C4-2B (cell line): Measurements from ENCODE around the gene RPLP1.

Experiments
- H3K27ac ChIP-seq: fragments of 450-650 bp; 2 replicates; pipeline ENCODE4 v1.5.1; 2017
- ZFX ChIP-seq: fragments of 450-650 bp; IDR thresholded peaks from 2 replicates; pipeline ENCODE4 v1.6.1; 2017
- TF ChIP-seq, protein P1 (sequence below): fragments of 450-650 bp; conservative IDR thresholded peaks from 2 replicates; pipeline ENCODE4 v1.5.1; 2017; ENCODE audit warnings: mild to moderate bottlenecking

Gene RPLP1

GRCh38 chr15:69452692-69453521, at the start of gene RPLP1:
Gene RPLP1 (plus strand): TSS chr15:69452818. CDS start chr15:69452949, 131 bp downstream.
- peak within 1 kb of the TSS; percentile 95 for H3K27ac ChIP-seq
- peak; percentile 96 for TF ChIP-seq ZFX
- TF ChIP-seq, protein P1, sequence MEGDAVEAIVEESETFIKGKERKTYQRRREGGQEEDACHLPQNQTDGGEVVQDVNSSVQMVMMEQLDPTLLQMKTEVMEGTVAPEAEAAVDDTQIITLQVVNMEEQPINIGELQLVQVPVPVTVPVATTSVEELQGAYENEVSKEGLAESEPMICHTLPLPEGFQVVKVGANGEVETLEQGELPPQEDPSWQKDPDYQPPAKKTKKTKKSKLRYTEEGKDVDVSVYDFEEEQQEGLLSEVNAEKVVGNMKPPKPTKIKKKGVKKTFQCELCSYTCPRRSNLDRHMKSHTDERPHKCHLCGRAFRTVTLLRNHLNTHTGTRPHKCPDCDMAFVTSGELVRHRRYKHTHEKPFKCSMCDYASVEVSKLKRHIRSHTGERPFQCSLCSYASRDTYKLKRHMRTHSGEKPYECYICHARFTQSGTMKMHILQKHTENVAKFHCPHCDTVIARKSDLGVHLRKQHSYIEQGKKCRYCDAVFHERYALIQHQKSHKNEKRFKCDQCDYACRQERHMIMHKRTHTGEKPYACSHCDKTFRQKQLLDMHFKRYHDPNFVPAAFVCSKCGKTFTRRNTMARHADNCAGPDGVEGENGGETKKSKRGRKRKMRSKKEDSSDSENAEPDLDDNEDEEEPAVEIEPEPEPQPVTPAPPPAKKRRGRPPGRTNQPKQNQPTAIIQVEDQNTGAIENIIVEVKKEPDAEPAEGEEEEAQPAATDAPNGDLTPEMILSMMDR, result no peak

DNA sequence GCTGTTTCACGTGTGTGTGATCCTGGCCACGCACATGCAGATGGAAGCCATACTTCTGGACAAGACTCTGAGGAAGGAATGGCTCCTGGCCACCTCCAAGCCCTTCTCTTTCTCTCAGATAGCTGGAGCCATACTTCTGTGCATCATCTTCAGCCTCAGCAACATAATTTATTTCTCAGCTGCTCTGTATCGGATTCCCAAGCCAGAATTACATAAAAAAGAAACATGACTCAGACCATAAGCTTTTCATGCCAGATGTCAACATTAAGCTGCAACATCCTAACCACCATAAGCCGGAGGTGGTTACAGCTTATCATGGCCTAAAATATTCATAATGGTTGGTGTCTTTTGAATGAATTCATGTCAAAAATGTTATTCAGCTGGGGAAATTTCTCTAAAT, 49.0 kb upstream of the RPLP1 start:
- TF ChIP-seq, protein P1, result no peak
- TF ChIP-seq ZFX, result no peak
- H3K27ac ChIP-seq, result no peak overlapping the region

GRCh38 chr15:69405110-69405509, 47.5 kb upstream of the RPLP1 start:
- TF ChIP-seq ZFX, result no peak
- TF ChIP-seq, protein P1, result no peak
- no peak overlapping the region for H3K27ac ChIP-seq

GRCh38 chr15:69407719-69408400, 44.8 kb upstream of the RPLP1 start:
- no peak for TF ChIP-seq ZFX
- TF ChIP-seq, protein P1, result no peak

GRCh38 chr15:69408841-69409240, 43.8 kb upstream of the RPLP1 start:
- no peak for TF ChIP-seq ZFX
- TF ChIP-seq, protein P1, result no peak
- H3K27ac ChIP-seq, result no peak overlapping the region

More at GRCh38 chr15:69407719-69408400, 44.8 kb upstream of the RPLP1 start:
- H3K27ac ChIP-seq, result no peak overlapping the region

DNA sequence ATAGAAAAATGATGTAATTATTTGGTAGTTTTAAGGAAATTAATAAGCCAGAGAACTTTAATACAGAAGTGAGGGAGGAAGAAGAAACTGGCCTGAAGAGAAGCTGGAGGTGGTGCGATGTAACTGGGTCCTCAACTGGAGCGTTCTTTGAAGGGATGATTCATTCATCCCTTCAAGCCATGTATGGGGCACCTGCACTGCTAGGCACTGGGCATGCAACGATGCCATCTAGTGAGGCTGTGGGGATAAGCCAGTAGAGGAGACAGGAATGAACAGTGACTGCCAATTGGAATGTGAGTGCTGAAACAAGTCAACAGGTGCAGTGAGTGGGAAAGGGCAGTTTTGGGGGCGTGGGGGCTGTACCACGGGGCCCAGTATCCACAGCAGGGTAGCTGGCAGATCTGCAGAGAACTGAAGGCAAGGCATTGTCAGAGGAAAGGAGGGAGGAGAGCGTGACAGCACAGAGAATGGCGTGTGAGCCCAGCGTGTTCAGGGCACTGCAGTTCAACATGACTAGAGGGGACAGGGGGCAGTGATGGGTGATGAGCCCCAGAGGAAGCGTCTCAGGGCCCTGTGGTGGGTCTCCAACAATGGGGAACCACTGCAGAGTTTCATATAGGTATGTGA, 42.3 kb upstream of the RPLP1 start:
- TF ChIP-seq ZFX, result no peak
- TF ChIP-seq, protein P1, result peak; percentile 67
- no peak overlapping the region for H3K27ac ChIP-seq

GRCh38 chr15:69412274-69412673, 40.3 kb upstream of the RPLP1 start:
- H3K27ac ChIP-seq, result no peak overlapping the region
- no peak for TF ChIP-seq ZFX
- TF ChIP-seq, protein P1, result no peak
